Mucosa of descending colon (tissue), 3 donors: ENCODE measurements around the gene TREM1. TPM values are rescaled to one million over a fixed set of nuclear protein-coding genes. Genes with fewer than 3 reads are reported as not detected.

Experiments used
- ATAC-seq: fragments of 200-7000 bp; cut with Tn5 transposase; one replicate; pipeline ENCODE4 v1.9.1; 2020; ENCODE audit warnings: mild to moderate bottlenecking, moderate library complexity
- DNase-seq, 3 donors: peaks; one replicate each; pipeline ENCODE4 v3.0.0-alpha.2; 2020
- H3K36me3 ChIP-seq: fragments of 200-600 bp; one replicate; pipeline ENCODE4 v1.8.0; 2021; ENCODE audit warnings: low read depth, mild to moderate bottlenecking
- H3K4me1 ChIP-seq: fragments of 200-600 bp; one replicate; pipeline ENCODE4 v1.8.0; 2021; ENCODE audit warnings: low read depth, mild to moderate bottlenecking
- H3K4me3 ChIP-seq: fragments of 200-600 bp; one replicate; pipeline ENCODE4 v1.8.0; 2021; ENCODE audit warnings: mild to moderate bottlenecking
- H3K9me3 ChIP-seq: fragments of 200-600 bp; one replicate; pipeline ENCODE4 v1.8.0; 2021; ENCODE audit warnings: mild to moderate bottlenecking
- CTCF ChIP-seq: fragments of 200-600 bp; IDR thresholded peaks from one replicate; pipeline ENCODE4 v1.8.0; 2022; ENCODE audit warnings: antibody characterized with exemption, mild to moderate bottlenecking
- intact Hi-C, 2 donors: fragments of 100-400 bp; cut with DNase I in 1 of 2; cut with micrococcal nuclease in 1 of 2; formaldehyde crosslinking; loops; one replicate each; pipeline versions ENCODE4 v1.11.0 to v1.11.1; 2022; cut with DNase I, micrococcal nuclease
- total RNA-seq, 3 donors: library from RNA; stranded (reverse); fragmentation: NEBNext Ultra II Directional in 2 of 3; extraction: Animal tissue kit (Norgen Biotek cat#: 25700) in 2 of 3; gene quantifications; one replicate each; pipeline versions ENCODE4 v1.2.1 to v1.2.4, GENCODE V29; 2021 to 2023
- donor health status: DM: no; HTN: no; CAD: no; lungs with moderate emphysema.
- donor health status: DM: no; HTN: no; CAD: no.
- donor health status: DM: no; HTN: yes; CAD: no.

Gene TREM1
- total RNA-seq, 3 donors from 2014 or later = 1.2 to 2.0 TPM; not detected in 1

DNA sequence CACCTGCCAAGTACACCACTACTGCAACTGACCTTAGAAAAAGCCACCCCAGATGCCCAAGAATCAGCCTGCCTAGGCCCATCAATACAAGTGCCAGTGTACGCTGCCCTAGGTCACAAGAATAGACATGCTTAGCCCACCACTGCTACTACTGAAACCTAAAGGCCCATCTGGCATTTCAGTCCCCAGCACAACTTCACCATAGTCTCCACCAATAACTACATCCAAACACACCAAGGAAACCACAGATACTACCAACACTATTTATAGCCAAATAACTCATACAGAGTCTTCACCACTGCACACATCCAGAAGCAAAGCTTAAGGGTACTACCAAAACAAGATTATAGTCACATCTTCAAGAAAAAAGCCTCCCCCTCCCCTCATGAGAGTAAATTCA, 30.1 kb downstream of the TREM1 start:
- ATAC-seq = peak; percentile 47
- peaks cover 6% of the 10 kb centered on the region for H3K9me3 ChIP-seq
- no peaks in the 10 kb centered on the region for H3K36me3 ChIP-seq
- DNase-seq = no peak
- TF ChIP-seq CTCF = no peak
- intact Hi-C loops = no loop called here
- no peaks in the 10 kb centered on the region for H3K4me1 ChIP-seq
- no peak overlapping the region for H3K4me3 ChIP-seq

DNA sequence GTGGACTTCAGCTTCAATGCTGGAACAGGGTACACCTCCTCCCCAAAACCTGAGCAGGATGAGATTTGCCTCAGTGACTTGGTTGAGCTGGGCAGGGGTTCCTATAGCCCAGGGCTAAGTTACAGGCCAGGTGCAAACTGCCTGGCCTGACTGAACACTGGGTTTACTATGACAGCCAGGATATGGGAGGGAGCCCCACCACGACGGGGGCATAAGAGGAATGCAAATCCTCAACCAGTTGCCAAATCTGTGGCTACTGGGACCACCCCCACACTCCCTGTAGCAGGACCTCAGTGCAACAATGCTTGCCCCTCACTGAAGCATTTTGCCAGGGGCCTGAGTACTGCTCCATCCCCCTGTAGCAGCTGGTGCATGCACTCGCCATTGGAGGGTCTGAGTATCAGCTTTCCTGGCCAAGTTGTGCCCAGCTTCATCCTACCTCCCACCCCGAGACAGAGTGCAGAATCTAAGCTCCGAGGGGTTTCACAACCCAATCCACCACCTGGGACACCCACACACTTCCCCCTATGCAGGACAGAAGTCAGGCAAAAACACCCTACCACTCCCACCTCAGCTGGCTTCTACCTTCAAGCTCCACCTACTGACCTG, 30.7 kb downstream of the TREM1 start:
- Histone ChIP-seq H3K4me1 (no peaks in the 10 kb centered on the region), H3K36me3 (no peaks in the 10 kb centered on the region), H3K4me3 (no peak overlapping the region), H3K9me3 (peaks cover 4% of the 10 kb centered on the region)
- TF ChIP-seq CTCF = no peak
- intact Hi-C loops = no loop called here
- DNase-seq (no peak), ATAC-seq (peak; percentile 31)

- ATAC-seq (no peak), DNase-seq (no peak)
- intact Hi-C loops = no loop called here
- no peak for TF ChIP-seq CTCF
- no peaks in the 10 kb centered on the region for H3K4me1 ChIP-seq
- no peaks in the 10 kb centered on the region for H3K9me3 ChIP-seq
- no peak overlapping the region for H3K4me3 ChIP-seq
- no peaks in the 10 kb centered on the region for H3K36me3 ChIP-seq
Observed at GRCh38 chr6:41255110-41255509, 31.4 kb downstream of the TREM1 start.

- Histone ChIP-seq H3K4me1 (no peaks in the 10 kb centered on the region), H3K36me3 (no peaks in the 10 kb centered on the region), H3K9me3 (no peaks in the 10 kb centered on the region), H3K4me3 (no peak overlapping the region)
- TF ChIP-seq CTCF = no peak
- ATAC-seq (no peak), DNase-seq (no peak)
- intact Hi-C loops = no loop called here
Observed at GRCh38 chr6:41252401-41253169, 33.9 kb downstream of the TREM1 start.

- intact Hi-C loops = no loop called here
- no peaks in the 10 kb centered on the region for H3K36me3 ChIP-seq
- DNase-seq (no peak), ATAC-seq (no peak)
- no peaks in the 10 kb centered on the region for H3K9me3 ChIP-seq
- no peak for TF ChIP-seq CTCF
- no peaks in the 10 kb centered on the region for H3K4me1 ChIP-seq
- H3K4me3 ChIP-seq = no peak overlapping the region
Observed at GRCh38 chr6:41247882-41248705, 38.4 kb downstream of the TREM1 start.
